LNCAP (cell line): Measurements from ENCODE around the gene APBA2.

Experiments
- CTCF ChIP-seq: fragments of 450-650 bp; IDR thresholded peaks from 2 replicates; pipeline ENCODE4 v1.5.1; 2017; ENCODE audit warnings: mild to moderate bottlenecking

Gene APBA2

GRCh38 chr15:29040370-29040751 lies 154.6 kb downstream of the APBA2 start:
- no peak for TF ChIP-seq CTCF

DNA sequence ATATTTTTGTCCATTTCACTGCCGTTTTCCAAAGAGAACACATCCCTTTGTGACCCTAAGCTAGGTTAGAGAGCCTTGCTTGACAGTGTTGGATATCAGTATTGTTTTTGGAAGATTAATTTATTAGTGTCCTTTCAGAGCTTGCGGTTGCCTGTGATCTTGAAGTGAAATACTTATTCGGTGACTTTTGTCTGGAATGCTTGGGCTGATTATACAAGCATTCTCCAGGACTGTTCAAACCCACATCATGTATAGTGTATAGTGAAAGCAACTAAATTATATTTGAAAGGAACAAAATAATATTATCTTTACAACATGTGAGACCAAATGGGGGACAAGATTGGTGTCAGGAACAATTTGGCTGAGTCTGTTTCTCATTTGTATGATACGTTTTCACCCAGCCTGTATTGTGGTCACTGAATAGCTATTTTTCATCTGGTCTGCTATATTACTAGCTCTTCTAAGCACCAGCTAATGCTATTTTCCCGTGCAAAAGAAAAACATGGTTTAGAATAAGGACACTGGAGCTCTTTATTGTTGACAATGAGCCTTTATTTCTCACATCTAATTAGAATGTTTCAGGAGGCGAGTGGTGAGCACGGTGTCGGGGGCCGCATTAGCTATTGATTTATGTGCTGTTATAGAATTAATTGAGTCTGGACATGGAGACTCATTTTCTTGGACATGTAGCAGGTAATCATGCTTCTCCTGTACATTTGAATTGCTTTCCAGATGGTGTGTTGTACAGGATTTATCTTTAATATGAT lies 158.1 kb downstream of the APBA2 start:
- no peak for TF ChIP-seq CTCF

GRCh38 chr15:29044503-29044901 lies 158.7 kb downstream of the APBA2 start:
- TF ChIP-seq CTCF = no peak

DNA sequence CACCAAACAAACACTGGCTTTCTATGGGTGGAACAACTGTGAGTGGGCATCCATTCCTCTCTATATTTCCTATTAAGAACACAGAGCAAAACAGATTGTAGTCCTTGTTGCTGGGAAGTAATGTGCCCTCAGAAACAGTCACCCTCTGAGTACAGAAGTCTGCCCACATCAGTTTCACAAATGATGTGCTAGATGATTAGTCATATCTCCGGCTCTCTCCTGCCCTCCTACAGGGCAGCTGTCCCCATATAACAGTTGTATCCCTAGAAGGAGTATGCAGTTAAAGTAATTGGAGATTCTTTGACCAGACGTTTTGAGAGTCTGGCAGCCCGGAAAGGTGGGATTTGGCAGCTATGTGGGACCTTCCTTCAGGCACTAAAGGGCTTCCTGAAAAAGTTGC lies 159.9 kb downstream of the APBA2 start:
- no peak for TF ChIP-seq CTCF

- TF ChIP-seq CTCF = no peak
Observed at GRCh38 chr15:29046281-29046810, 160.6 kb downstream of the APBA2 start.

- TF ChIP-seq CTCF = no peak
Observed at GRCh38 chr15:29046977-29047376, 161.2 kb downstream of the APBA2 start.

DNA sequence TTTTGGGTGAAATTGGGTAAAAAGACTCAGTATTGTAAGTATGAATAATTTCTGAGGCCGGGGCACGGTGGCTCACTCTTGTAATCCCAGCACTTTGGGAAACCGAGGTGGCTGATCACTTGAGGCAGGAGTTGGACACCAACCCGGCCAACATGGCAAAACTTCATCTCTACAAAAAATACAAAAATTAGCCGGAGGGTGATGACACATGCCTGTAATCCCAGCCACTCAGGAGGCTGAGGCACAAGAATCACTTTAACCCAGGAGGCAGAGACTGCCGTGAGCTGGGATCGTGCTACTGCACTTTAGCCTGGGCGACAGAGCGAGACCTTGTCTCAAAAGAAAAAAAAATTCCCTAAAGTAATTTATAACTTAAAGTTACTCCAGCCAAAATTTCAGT lies 162.2 kb downstream of the APBA2 start:
- no peak for TF ChIP-seq CTCF
